Upper lobe of left lung (tissue), 6 donors: ENCODE measurements around the gene KCNH1. TPM values are rescaled to one million over a fixed set of nuclear protein-coding genes. Genes with fewer than 3 reads are reported as not detected.

Source experiments
- ATAC-seq, 2 donors: fragments of 200-7000 bp; cut with Tn5 transposase; one replicate each; pipeline ENCODE4 v1.9.1; 2022; ENCODE audit warnings: mild to moderate bottlenecking in 2 of 2, moderate library complexity in 2 of 2; ENCODE audit not compliant: low FRiP score in 2 of 2
- DNase-seq, 2 donors: peaks; one replicate each; pipeline ENCODE4 v3.0.0-alpha.2; 2019 to 2020
- H3K27ac ChIP-seq, 4 donors: fragments of 200-600 bp; sonication (generic); one replicate each; pipeline ENCODE4 v1.5.1; 2016 to 2019
- H3K27me3 ChIP-seq, 4 donors: fragments of 200-600 bp; sonication (generic); one replicate each; pipeline ENCODE4 v1.5.1; 2017 to 2019
- H3K36me3 ChIP-seq, 4 donors: fragments of 200-600 bp; sonication (generic); one replicate each; pipeline ENCODE4 v1.5.1; 2016 to 2019
- H3K4me1 ChIP-seq, 4 donors: fragments of 200-600 bp; sonication (generic); one replicate each; pipeline ENCODE4 v1.5.1; 2018 to 2019
- H3K4me3 ChIP-seq, 4 donors: fragments of 200-600 bp; sonication (generic); one replicate each; pipeline ENCODE4 v1.5.1; 2017 to 2019; ENCODE audit warnings: mild to moderate bottlenecking in 2 of 4, moderate library complexity in 1 of 4
- H3K9me3 ChIP-seq, 4 donors: fragments of 200-600 bp; sonication (generic); one replicate each; pipeline ENCODE4 v1.5.1; 2018 to 2019
- EP300 ChIP-seq, 4 donors: sonication (generic); formaldehyde crosslinking; IDR thresholded peaks; one replicate each; pipeline ENCODE4 v1.5.1; 2017; ENCODE audit warnings: antibody characterized with exemption in 4 of 4, control low read depth in 2 of 4
- POLR2A ChIP-seq, 4 donors: fragments of 450-650 bp; IDR thresholded peaks; one replicate each; pipeline ENCODE4 v1.5.1; 2016 to 2017; ENCODE audit warnings: antibody characterized with exemption in 4 of 4, mild to moderate bottlenecking in 2 of 4
- POLR2AphosphoS5 ChIP-seq, 2 donors: sonication (generic); formaldehyde crosslinking; IDR thresholded peaks; one replicate each; pipeline ENCODE4 v1.5.1; 2017; ENCODE audit warnings: antibody characterized with exemption in 2 of 2
- WGBS, 2 donors: methylation state at CpG; one replicate each; pipeline ENCODE4 v1.1.5; 2017 to 2018; 5-methylcytosine and 5-hydroxymethylcytosine counted together
- total RNA-seq, 6 donors: library from RNA; depleted of rRNA in 4 of 6; stranded (reverse); fragments of >200 nt in 4 of 6; gene quantifications; one replicate each; pipeline versions ENCODE4 v1.1.0 to v1.2.1, GENCODE V29; 2016 to 2021
- TF ChIP-seq, protein P1 (sequence below), 6 experiments: fragments of 450-650 bp in 4 of 6; fragments of 200-600 bp in 2 of 6; sonication (generic) in 2 of 6; IDR thresholded peaks; one replicate each; pipeline ENCODE4 v1.5.1; 2016 to 2019; ENCODE audit warnings: antibody characterized with exemption in 6 of 6
- donor health status: DM: no; HTN: no; CAD: no; lungs with moderate emphysema.
- donor health status: DM: no; HTN: yes; CAD: no; lungs with severe emphysema.

Gene KCNH1
- total RNA-seq, 6 donors from 2014 or later: 0.09 TPM; not detected in 5

DNA sequence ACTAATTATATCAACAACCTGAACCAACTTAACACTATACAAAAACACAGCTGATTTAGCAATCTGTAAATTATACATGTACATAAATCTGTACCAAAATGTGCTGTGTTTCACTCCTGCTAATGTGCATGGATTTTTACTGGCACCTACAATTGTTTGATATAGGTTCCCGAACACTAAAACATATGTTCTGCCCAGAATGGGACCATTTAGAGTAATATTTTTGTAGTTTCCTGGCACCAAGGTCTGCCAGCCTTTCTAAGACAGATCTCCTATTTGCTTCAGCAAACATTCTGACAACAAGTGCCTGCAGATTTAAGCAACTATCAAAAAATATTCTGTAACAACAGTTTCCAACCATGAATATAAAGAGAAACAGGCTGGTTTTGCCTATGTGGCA lies 4.2 kb downstream of the KCNH1 start:
- 72 to 82% methylated on average over 1 of the region's 1 CpG for WGBS, 2 donors

DNA sequence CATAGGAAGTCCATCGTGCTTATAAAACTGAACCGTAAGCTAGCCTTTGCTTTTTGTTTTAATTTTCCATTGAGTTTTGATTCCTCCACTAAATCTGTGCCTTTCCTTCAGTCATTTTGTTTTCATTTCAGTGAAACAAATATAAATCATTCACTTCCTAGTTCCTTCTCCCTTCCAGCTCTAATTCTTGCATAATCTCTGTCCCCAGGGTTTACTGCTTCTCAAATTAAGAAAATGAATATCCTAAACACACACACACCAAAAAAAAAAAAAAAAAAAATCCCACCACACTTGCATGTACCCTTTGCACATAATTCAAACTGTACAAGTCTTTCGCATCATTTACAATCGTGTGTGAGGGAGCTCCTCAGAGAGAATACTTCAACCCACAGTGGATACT lies 6.8 kb downstream of the KCNH1 start:
- ATAC-seq (no peak), DNase-seq (no peak)
- peaks cover 0 to 3% (median 0%) of the 10 kb centered on the region in 4 donors for H3K27me3 ChIP-seq
- WGBS, 2 donors: 66 to 74% methylated on average over 4 of the region's 4 CpGs
- H3K36me3 ChIP-seq: no peaks in the 10 kb centered on the region
- no peak overlapping the region for H3K27ac ChIP-seq
- no peak overlapping the region for H3K4me3 ChIP-seq
- H3K4me1 ChIP-seq: no peaks in the 10 kb centered on the region
- no peaks in the 10 kb centered on the region for H3K9me3 ChIP-seq
- TF ChIP-seq EP300 (IDR thresholded peaks at IDR 0.05) (no peak), POLR2A (IDR thresholded peaks at IDR 0.05) (no peak), POLR2AphosphoS5 (IDR thresholded peaks at IDR 0.05) (no peak)
- TF ChIP-seq, protein P1, sequence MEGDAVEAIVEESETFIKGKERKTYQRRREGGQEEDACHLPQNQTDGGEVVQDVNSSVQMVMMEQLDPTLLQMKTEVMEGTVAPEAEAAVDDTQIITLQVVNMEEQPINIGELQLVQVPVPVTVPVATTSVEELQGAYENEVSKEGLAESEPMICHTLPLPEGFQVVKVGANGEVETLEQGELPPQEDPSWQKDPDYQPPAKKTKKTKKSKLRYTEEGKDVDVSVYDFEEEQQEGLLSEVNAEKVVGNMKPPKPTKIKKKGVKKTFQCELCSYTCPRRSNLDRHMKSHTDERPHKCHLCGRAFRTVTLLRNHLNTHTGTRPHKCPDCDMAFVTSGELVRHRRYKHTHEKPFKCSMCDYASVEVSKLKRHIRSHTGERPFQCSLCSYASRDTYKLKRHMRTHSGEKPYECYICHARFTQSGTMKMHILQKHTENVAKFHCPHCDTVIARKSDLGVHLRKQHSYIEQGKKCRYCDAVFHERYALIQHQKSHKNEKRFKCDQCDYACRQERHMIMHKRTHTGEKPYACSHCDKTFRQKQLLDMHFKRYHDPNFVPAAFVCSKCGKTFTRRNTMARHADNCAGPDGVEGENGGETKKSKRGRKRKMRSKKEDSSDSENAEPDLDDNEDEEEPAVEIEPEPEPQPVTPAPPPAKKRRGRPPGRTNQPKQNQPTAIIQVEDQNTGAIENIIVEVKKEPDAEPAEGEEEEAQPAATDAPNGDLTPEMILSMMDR (IDR thresholded peaks at IDR 0.05): no peak

More for the DNA sequence above, 4.2 kb downstream of the KCNH1 start:
- Histone ChIP-seq H3K4me3 (no peak overlapping the region), H3K9me3 (no peaks in the 10 kb centered on the region), H3K27me3 (peaks cover 0 to 29% (median 5%) of the 10 kb centered on the region in 4 donors), H3K4me1 (peaks cover 12 to 15% (median 14%) of the 10 kb centered on the region in 4 donors), H3K36me3 (no peaks in the 10 kb centered on the region), H3K27ac (no peak overlapping the region)
- ATAC-seq (no peak), DNase-seq (no peak)
- TF ChIP-seq EP300 (IDR thresholded peaks at IDR 0.05): no peak
- TF ChIP-seq, protein P1 (IDR thresholded peaks at IDR 0.05): no peak

DNA sequence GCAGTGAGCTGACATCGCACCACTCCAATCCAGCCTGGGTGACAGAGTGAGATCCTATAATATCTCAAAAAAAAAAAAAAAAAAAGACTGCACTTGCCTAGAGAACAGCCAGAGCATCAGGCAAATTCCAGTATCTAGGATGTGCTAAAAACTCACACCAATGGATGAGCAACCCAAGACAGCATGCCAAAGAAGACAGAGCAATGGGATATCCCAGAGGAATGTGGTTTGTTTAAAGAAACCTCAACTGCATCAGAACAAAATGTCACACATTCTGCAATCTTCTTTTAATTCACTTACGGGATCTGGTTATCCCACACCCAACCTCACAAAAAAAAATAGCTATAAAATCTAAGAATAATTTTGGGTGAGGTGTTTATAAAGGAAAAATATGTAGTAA lies 7.3 kb downstream of the KCNH1 start:
- DNase-seq (no peak), ATAC-seq (peak in 1 of 2 donors; percentile 41)
- 87 to 88% methylated on average over 2 of the region's 2 CpGs for whole genome bisulfite sequencing, 2 donors
- Histone ChIP-seq H3K4me3 (no peak overlapping the region), H3K4me1 (no peaks in the 10 kb centered on the region), H3K27me3 (peaks cover 0 to 3% (median 0%) of the 10 kb centered on the region in 4 donors), H3K9me3 (no peaks in the 10 kb centered on the region), H3K27ac (no peak overlapping the region), H3K36me3 (no peaks in the 10 kb centered on the region)
- TF ChIP-seq, protein P1 (IDR thresholded peaks at IDR 0.05): no peak
- TF ChIP-seq POLR2AphosphoS5 (IDR thresholded peaks at IDR 0.05): no peak
- TF ChIP-seq EP300 (IDR thresholded peaks at IDR 0.05): no peak
- no peak for TF ChIP-seq POLR2A (IDR thresholded peaks at IDR 0.05)

DNA sequence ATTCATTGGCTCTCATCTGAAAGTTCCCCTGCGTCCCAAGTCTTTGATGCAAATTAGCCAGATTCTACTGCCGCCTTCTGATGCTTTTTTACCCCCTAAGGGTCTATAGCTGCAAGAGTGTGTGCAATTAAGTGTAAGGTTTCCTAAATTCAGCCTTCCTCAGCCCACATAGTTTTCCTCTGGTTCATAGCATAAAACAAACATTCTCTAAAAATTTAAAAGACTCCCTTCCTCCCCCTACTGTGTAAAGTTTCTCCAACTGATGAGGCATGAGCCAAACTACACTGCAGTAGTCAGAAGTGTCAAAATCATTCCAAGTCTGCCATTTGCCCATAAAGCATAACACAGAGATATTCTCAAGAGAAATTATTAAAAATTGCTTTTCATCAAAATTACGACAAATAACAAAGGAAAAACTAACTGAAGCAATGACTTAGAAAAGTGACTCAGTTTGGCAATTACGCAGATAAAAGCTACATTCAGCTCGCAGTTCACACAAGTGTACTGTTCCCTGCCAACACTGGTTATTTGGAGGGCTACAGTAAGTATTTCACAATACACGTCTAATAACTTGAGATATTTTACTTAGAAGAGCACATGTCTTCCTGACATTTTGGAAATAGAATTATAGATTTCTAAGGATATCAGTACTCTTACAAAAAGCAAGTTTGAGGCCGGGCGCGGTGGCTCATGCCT lies 15.4 kb downstream of the KCNH1 start:
- Histone ChIP-seq H3K4me1 (no peaks in the 10 kb centered on the region), H3K36me3 (no peaks in the 10 kb centered on the region), H3K27ac (no peak overlapping the region), H3K27me3 (no peaks in the 10 kb centered on the region), H3K9me3 (no peaks in the 10 kb centered on the region), H3K4me3 (no peak overlapping the region)
- TF ChIP-seq POLR2AphosphoS5 (IDR thresholded peaks at IDR 0.05): no peak
- TF ChIP-seq EP300 (IDR thresholded peaks at IDR 0.05): no peak
- TF ChIP-seq, protein P1 (IDR thresholded peaks at IDR 0.05): no peak
- no peak for TF ChIP-seq POLR2A (IDR thresholded peaks at IDR 0.05)
- DNase-seq: peak in 1 of 2 donors; percentile 10
- WGBS, 2 donors: 82 to 84% methylated on average over 9 of the region's 9 CpGs
- ATAC-seq: peak in 1 of 2 donors; percentile 65

DNA sequence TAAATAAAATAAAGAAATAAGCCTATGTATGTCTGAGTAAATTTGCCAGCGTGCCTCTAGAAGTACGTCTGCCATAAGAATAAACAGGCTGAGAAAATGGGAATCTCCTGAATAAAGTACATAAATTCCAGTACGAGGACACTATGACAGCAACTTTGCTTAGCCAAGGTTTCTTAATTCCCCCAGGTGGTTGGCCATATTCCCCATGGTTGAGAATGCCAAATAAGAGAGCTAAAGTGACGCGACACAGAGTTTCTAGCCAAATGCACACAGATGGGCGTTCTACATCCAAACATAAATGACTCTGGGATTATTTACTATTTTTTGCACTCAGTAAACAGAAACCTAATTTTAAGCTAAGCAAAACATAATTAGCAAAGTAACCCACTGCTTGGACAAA lies 19.5 kb downstream of the KCNH1 start:
- DNase-seq: no peak
- no peaks in the 10 kb centered on the region for H3K36me3 ChIP-seq
- no peak for ATAC-seq
- H3K27ac ChIP-seq: no peak overlapping the region
- no peaks in the 10 kb centered on the region for H3K27me3 ChIP-seq
- 84 to 86% methylated on average over 6 of the region's 6 CpGs for WGBS, 2 donors
- H3K9me3 ChIP-seq: no peaks in the 10 kb centered on the region
- no peak overlapping the region for H3K4me3 ChIP-seq
- no peaks in the 10 kb centered on the region for H3K4me1 ChIP-seq
- TF ChIP-seq EP300 (IDR thresholded peaks at IDR 0.05) (no peak), POLR2A (IDR thresholded peaks at IDR 0.05) (no peak), POLR2AphosphoS5 (IDR thresholded peaks at IDR 0.05) (no peak)
- TF ChIP-seq, protein P1 (IDR thresholded peaks at IDR 0.05): no peak
